Posterior cingulate gyrus (tissue), 11 donors: ENCODE measurements around the gene RXFP4.
"Not testable (repeated sequence)": the region's sequence is repeated elsewhere in the genome, so short reads cannot be mapped to it uniquely, and the experiment has no call there.

Experiments
- DNase-seq, 10 donors: peaks; one replicate each; pipeline versions ENCODE4 v3.0.0 to v3.0.0-alpha.2; 2020 to 2021; ENCODE audit warnings: mixed read lengths in 3 of 10
- intact Hi-C: fragments of 100-400 bp; cut with DNase I; formaldehyde crosslinking; loops from one replicate; pipeline ENCODE4 v1.15.1; 2023

The RXFP4 gene

GRCh38 chr1:155976062-155976912 lies 34.8 kb downstream of the RXFP4 start:
- DNase-seq = peak in 5 of 10 donors; percentile 41 to 89 (median 75)
- intact Hi-C loops = loop anchor here (5.0 kb wide), 1 partner anchor 104 kb away; no protein-coding TSS in a partner anchor

DNA sequence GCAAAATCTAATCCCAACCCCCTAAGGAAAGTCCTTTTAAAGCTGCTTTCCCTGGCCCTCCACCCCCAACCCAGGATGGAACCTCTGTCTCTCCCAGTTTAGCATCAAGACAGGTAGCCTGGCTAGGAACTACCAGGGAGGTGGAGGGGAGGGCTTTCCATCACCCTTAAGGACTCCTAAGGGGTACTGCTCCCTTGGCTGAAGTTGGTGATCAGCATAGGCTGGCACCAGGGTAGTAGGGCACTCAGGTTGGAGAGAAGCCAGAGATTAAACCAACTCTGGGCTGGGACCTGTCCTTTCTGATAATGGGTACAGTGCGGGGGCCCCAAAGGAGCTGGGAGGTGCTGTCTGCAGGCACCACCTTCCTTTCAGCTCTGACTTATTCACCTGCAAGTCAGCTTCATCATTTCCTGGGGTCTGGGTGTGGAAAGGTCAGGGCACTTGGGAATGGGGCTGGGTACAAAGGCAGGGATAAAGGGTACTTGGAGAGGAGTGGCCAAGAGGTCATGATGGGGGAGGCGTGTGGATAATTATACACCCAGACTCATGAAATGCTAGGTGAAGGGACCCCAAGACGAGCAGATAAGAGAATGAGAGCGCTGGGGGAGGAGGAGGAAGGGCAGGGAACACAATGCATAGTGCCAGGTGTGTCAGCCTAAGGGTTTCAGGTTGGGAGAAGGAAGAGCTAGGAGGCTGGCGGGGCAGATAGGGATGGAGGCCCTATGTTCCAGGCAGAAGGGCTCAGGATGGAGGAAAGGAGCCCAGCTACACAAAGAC lies 35.7 kb downstream of the RXFP4 start:
- intact Hi-C loops = loop anchor here (5.0 kb wide), 1 partner anchor 105 kb away; no protein-coding TSS in a partner anchor
- DNase-seq = peak in 1 of 10 donors; percentile 27

DNA sequence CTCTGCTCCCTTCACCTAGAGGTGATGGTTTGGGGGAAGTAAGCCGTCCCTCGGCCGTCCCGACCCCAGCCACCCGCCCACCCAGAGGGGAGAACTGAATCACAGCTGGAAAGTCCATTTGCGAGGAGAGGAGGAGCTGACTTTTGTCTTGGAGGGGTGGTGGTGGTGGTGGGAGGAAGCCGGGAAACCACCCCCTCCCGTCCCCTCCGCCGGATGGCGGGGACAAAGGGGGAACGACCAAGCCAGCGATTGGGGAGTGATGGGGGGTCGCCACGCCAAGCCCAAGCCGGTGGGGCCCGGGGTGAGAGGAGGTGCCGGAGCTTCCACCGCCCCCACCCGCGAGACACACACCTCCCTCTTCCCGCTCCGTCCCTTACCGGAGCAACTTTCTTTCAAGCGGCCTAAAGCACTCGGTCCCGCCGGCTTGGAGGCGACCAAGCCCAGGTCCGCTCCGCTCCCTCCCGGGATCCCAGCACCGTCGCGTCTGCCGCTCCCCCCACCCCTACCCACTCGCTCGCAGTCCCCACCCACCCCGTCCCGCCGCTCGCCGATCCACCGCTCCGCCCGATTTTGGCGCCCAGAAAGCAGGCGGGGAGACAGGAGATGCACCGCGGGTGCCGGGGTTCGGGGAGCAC lies 36.4 kb downstream of the RXFP4 start:
- peak in 9 of 10 donors; percentile 44 to 93 (median 60) for DNase-seq
- intact Hi-C loops = loop anchor here (5.0 kb wide), 1 partner anchor 106 kb away; no protein-coding TSS in a partner anchor

DNA sequence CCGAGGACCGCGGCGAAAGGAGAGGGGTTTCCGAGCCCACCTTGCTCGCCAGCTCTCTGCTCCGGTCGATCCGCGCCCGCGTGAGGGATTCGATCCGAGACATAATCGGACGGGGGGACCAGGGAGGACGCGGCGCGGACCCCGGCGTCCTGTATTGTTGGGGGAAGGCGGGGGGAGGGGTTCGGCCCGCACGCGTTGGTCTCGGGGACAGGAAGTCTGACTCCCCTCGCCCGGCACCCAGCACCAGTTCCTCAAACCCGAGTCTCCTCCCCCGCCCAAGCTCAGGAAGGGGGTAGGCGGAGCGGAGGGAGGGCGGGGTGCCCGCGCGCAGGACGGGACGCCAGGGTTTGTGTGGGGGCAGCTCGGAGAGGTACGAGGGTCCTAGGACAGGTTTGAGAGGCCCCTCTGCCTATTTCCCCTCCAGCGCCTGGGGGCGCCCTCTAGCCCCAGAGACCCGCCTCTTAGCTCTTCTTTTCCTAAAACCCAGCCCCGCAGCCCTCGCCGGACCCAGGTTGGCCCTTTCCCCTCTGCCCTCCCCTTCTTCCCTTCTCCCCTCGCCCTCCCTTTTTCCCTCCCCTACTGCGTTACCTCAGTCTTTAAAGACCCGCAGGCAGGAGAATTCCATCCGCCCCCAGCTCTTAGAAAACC lies 37.0 kb downstream of the RXFP4 start, which contains the start of gene ARHGEF2:
TSS of gene ARHGEF2 (minus strand) at position 223 of the 648 bp plus-strand sequence. CDS start at position 103, 120 bp downstream.
- intact Hi-C loops = loop anchor here (5.0 kb wide), 1 partner anchor 106 kb away; no protein-coding TSS in a partner anchor
- DNase-seq = peak in 9 of 10 donors; percentile 55 to 94 (median 66)

GRCh38 chr1:155978973-155979429 lies 37.6 kb downstream of the RXFP4 start:
- DNase-seq = no peak
- intact Hi-C loops = loop anchor here (5.0 kb wide), 1 partner anchor 107 kb away; no protein-coding TSS in a partner anchor

DNA sequence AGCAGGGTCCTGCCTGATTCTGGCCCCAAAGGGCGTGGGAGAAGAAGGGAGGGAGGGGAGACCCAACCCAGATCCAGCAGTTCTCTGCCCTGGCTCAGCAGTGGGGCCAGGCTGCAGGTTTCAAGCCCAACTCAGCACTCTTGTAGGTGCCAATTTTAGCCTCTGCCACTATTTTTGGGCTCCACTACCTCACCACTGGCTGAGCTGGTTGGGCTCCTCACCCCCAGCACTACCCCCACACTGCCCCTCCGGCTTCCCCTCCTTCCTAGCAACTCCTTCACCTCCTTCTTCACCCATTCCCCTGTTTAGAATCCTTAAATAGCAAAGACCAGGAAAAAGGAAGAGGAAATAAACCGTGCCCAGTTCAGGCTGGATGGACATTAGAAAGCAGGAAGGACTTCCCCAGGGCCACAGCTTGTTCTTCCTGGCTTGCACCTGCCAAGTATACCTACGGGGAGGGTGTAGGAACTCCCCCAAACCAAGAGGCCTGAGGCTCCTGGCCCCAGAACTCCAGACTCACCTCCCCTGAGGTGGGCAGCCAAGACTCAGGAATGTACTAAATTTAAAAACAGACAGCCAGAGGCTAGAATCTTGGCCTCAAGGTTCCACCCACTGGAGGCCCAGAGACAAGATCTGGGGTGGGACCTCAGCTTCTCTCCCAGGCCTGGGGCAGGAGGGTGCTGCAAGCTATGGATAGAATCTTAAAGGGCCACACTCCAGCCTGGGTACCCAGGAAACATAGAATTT lies 38.3 kb downstream of the RXFP4 start:
- intact Hi-C loops = loop anchor here (2.0 to 5.0 kb wide), 2 partner anchors 37 to 107 kb away; no protein-coding TSS in a partner anchor
- DNase-seq = no peak

DNA sequence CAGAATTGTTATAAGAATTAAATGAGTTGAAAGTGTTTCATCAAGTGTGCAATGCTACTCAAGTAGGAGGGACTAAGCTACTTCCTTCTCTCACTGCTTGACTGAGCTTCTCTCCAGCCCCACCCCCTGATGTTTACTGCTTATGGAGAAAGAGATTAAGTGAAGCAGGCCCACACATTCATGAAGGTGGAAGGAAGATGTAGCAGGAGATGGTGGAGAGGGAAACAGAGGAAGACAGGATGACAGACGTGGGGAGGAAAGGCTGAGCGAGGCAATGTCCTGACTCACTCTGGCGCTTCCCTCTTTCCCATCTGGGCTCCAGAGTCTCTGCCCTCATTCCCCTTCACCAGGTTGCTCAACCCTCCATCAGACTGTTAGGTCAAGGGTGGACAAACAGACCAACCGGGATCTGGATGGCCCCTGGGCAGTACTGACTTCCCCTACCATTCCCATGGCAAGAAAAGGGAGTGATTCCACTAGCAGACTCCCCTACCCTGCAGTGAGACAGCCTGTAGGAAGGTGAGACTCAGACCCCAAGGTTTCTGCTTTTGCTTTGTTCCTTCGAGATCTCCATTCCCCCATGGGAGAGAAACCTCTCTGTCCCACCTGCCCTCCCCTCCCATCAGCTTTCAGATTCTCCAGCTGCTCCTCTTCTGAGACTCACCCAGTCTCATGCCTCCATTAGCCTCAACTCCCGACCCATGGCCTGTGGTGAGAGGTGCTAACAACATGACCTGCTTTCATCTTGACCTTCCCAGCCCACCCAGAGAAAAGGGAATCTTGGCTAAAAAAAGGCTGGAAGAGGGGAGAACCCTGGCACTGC lies 40.0 kb downstream of the RXFP4 start:
- peak in 1 of 10 donors; percentile 50 for DNase-seq
- intact Hi-C loops = loop anchor here (2.0 kb wide), 1 partner anchor 35 kb away; no protein-coding TSS in a partner anchor

- DNase-seq = no peak
- intact Hi-C loops = no loop called here
These were observed 40.7 kb downstream of the RXFP4 start for GRCh38 chr1:155982106-155982505.

DNA sequence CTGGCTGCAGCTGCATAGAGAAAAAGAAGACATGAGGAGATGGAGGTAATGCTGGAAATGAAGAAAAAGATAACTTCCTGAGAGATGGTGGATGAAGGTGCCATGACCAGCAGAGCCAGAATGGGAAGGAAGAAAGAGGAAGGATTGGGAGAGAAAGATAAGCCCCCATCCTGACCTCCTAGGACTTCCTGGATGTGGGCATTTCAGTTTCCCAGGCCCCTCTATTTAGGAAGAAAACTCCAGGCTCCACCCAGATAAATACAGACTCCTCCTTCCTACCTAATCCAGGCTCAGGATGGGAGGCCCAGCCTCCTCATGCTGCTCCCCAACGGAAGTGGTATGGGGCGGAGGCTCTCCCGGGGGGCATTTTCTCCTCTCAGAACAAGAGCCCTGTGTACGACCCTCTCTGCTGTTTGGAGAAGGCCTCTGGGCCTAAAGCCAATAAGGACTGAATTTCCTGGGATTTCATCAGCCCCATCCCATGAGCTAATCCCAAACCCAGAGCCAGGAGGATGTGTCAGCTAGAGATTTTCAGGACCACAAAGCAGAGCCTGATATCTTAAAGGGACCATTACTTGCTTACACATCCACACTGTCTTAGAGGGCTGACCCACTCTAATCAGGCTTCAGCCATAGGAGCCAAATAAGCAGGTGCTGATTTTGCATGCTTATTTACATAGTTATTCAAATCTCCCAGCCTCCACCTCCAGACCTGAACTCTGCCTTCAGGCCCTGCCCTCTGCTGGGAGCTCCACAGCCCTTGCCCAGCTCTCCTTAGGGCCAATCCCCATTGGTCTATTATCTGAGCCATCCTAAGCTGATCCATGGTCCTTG lies 42.0 kb downstream of the RXFP4 start:
- DNase-seq = peak in 1 of 10 donors; percentile 20
- intact Hi-C loops = no loop called here

DNA sequence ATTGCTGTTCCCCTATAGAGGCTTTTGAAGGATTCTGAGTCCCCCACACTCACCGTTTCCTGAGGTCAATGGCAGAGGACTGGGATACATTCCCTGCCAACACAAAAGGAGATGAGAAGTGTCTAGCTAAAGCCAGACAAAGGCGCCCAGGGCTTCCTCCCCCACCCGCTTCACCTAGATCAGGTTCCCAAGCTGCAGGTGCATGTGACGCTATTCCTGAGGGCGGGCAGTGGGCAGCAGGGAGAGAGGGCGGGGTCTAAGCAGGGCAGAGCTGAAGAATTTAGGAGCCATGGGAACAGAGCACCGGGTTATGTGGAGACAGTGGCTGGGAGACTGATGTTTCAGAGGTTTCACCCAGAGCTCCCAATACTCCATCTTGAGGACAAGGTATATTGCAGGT lies 42.9 kb downstream of the RXFP4 start:
- intact Hi-C loops = no loop called here
- no peak for DNase-seq

DNA sequence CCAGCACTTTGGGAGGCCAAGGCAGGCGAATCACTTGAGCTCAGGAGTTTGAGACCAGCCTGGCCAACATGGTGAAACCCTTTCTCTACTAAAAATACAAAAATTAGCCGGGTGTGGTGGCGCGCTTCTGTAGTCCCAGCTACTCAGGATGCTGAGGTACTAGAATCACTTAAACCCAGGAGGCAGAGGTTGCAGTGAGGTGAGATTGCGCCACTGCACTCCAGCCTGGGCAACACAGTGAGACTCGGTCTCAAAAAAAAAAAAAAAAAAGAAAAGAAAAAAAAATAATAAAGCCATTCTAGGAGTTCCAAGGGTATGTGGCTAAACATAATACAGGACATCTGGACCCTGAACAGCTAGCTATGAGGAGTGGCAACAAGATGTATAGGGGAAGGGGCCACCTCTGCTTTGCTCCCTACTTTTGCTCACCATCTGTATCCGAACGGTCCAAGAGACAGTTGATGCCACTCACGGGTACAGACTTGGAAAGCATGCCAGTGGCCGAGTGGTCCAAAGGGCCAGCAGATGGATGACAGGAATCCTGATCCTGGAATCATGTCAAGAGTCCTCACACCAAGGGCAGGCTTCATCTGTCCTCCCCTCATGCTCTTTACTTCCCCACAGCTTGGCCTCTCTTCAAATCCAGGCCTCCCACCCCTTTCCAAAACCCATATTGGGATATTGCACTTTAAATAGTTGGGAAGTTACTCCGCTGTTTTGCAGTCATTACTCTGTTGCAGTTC lies 43.6 kb downstream of the RXFP4 start:
- intact Hi-C loops = loop anchor here (5.0 kb wide), 1 partner anchor 128 kb away; the partner anchor contains the start of genes GON4L and SYT11
- not testable (repeated sequence) for DNase-seq

GRCh38 chr1:155989242-155990004 lies 48.0 kb downstream of the RXFP4 start:
- intact Hi-C loops = loop anchor here (1.0 to 5.0 kb wide), 3 partner anchors 23 to 132 kb away; partner anchors contain the start of genes GON4L and SYT11
- peak; percentile 69 to 97 (median 82) for DNase-seq

- DNase-seq = no peak
- intact Hi-C loops = no loop called here
These were observed 48.7 kb downstream of the RXFP4 start for GRCh38 chr1:155990005-155990739.
